Liver (tissue), 9 donors: ENCODE data around the gene RAPGEF2. TPM values are rescaled to one million over a fixed set of nuclear protein-coding genes. Genes with fewer than 3 reads are reported as not detected.
A peak's percentile ranks its signal among the peaks of the same experiment; 100 is the strongest.
"Not testable (repeated sequence)": the region's sequence is repeated elsewhere in the genome, so short reads cannot be mapped to it uniquely, and the experiment has no call there.

Experiments
- DNase-seq: peaks from one replicate; pipeline ENCODE4 v3.0.0-alpha.2; 2017; ENCODE audit warnings: low spot score
- H3K27ac ChIP-seq, 2 donors: one replicate each; pipeline ENCODE4 v1.7.0; 2013; ENCODE audit warnings: inconsistent platforms in 2 of 2, low read length in 2 of 2, control low read depth in 1 of 2, low read depth in 1 of 2, mild to moderate bottlenecking in 1 of 2
- H3K27me3 ChIP-seq, 4 donors: one replicate each; pipeline versions ENCODE4 v1.6.1 to v1.7.0; 2013; ENCODE audit warnings: low read length in 3 of 4, inconsistent platforms in 1 of 4, mild to moderate bottlenecking in 1 of 4, moderate library complexity in 1 of 4; ENCODE audit not compliant: control insufficient read depth in 4 of 4, insufficient read depth in 4 of 4
- H3K36me3 ChIP-seq, 4 donors: one replicate each; pipeline versions ENCODE4 v1.6.1 to v1.7.0; 2013; ENCODE audit warnings: low read length in 3 of 4, mild to moderate bottlenecking in 3 of 4, low read depth in 1 of 4, moderate library complexity in 1 of 4; ENCODE audit not compliant: control insufficient read depth in 4 of 4, insufficient read depth in 3 of 4
- H3K4me1 ChIP-seq, 4 donors: one replicate each; pipeline versions ENCODE4 v1.6.1 to v1.7.0; 2013; ENCODE audit warnings: low read length in 3 of 4, mild to moderate bottlenecking in 3 of 4, moderate library complexity in 1 of 4; ENCODE audit not compliant: control insufficient read depth in 4 of 4, insufficient read depth in 4 of 4
- H3K4me3 ChIP-seq, 3 donors: one replicate each; pipeline versions ENCODE4 v1.6.1 to v1.7.0; 2013; ENCODE audit warnings: low read length in 3 of 3, control low read depth in 1 of 3, low read depth in 1 of 3, mild to moderate bottlenecking in 1 of 3
- H3K9ac ChIP-seq, 2 donors: one replicate each; pipeline ENCODE4 v1.7.0; 2013; ENCODE audit warnings: low read length in 2 of 2, mild to moderate bottlenecking in 2 of 2, moderate library complexity in 2 of 2, control low read depth in 1 of 2, low read depth in 1 of 2
- H3K9me3 ChIP-seq, 4 donors: one replicate each; pipeline versions ENCODE4 v1.6.1 to v1.7.0; 2013; ENCODE audit warnings: low read length in 3 of 4; ENCODE audit not compliant: control insufficient read depth in 4 of 4
- FOXA2 ChIP-seq: IDR thresholded peaks from 2 replicates; pipeline ENCODE4 v1.6.1; 2016; ENCODE audit warnings: antibody characterized with exemption
- HNF4A ChIP-seq, 2 donors: conservative IDR thresholded peaks; 2 replicates each; pipeline ENCODE4 v1.6.1; 2016; ENCODE audit warnings: antibody characterized with exemption in 2 of 2, mild to moderate bottlenecking in 2 of 2
- HNF4G ChIP-seq: IDR thresholded peaks from 2 replicates; pipeline ENCODE4 v1.6.1; 2016; ENCODE audit warnings: antibody characterized with exemption
- JUND ChIP-seq, 2 donors: IDR thresholded peaks; 2 replicates each; pipeline ENCODE4 v1.6.1; 2016; ENCODE audit warnings: antibody characterized with exemption in 2 of 2
- NR2F2 ChIP-seq: IDR thresholded peaks from 2 replicates; pipeline ENCODE4 v1.6.1; 2016; ENCODE audit warnings: antibody characterized with exemption
- RAD21 ChIP-seq, 2 donors: IDR thresholded peaks; 2 replicates each; pipeline ENCODE4 v1.6.1; 2016; ENCODE audit warnings: antibody characterized with exemption in 2 of 2, mild to moderate bottlenecking in 2 of 2
- RXRA ChIP-seq, 2 donors: IDR thresholded peaks; 2 replicates each; pipeline ENCODE4 v1.6.1; 2017 to 2018; ENCODE audit warnings: antibody characterized with exemption in 2 of 2, mild to moderate bottlenecking in 1 of 2
- WGBS: extraction: QIAGEN DNeasy Blood & Tissue Kit; methylation state at CpG from one replicate; pipeline ENCODE4 v1.1.7; 2013; 5-methylcytosine and 5-hydroxymethylcytosine counted together
- polyA plus RNA-seq, 2 donors: library from polyadenylated mRNA; stranded (reverse) in 1 of 2; unstranded in 1 of 2; fragments of 200-250 nt in 1 of 2; fragments of >200 nt in 1 of 2; fragmentation: Nextera tagmentation in 1 of 2; extraction: Ambion mirVana in 1 of 2; gene quantifications; one replicate each; pipeline versions ENCODE4 v1.2.1 to v1.2.3, GENCODE V29; 2013 to 2015
- total RNA-seq, 2 donors: library from RNA; depleted of rRNA; stranded (reverse); fragments of >200 nt; gene quantifications; one replicate each; pipeline ENCODE4 v1.2.3, GENCODE V29; 2014
- TF ChIP-seq, protein P1 (sequence below): IDR thresholded peaks from 2 replicates; pipeline ENCODE4 v1.6.1; 2016; ENCODE audit warnings: antibody characterized with exemption, mild to moderate bottlenecking
- TF ChIP-seq, protein P2 (sequence below): IDR thresholded peaks from 2 replicates; pipeline ENCODE4 v1.6.1; 2016; ENCODE audit warnings: antibody characterized with exemption
- donor health status: healthy.
- donor health status: healthy.
- donor health status: healthy.
- donor health status: healthy.
- donor health status: healthy.

The RAPGEF2 gene
- total and polyA plus RNA-seq, 4 donors = 7.3 to 90.4 (median 32.2) TPM

GRCh38 chr4:159308566-159309340 lies 205.9 kb downstream of the RAPGEF2 start:
- no peak overlapping the region for H3K9ac ChIP-seq
- no peak overlapping the region for H3K27ac ChIP-seq

DNA sequence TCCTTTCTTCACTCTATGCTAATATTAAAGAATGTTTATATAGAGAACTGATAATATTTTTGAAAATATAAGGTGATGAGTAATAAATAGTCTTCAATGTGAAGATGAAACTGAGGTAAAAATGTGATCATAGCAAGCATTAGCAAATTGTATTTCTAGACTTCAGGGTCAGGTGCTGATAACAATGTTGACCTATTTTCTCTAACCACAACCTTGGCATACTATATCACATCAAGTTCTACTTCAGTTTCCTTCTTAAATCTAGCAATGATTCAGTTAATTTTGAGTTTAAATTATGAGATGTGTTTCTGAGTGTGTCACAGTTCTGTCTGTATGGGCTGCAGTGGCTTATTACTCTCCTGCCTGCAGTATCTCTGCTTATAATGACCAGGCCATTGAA lies 209.4 kb downstream of the RAPGEF2 start:
- no peak overlapping the region for H3K27ac ChIP-seq
- H3K4me1 ChIP-seq = peaks cover 0 to 8% (median 5%) of the 10 kb centered on the region in 4 donors
- no peak overlapping the region for H3K4me3 ChIP-seq
- no peaks in the 10 kb centered on the region for H3K27me3 ChIP-seq
- TF ChIP-seq NR2F2 = no peak
- no peak for TF ChIP-seq RAD21 (IDR thresholded peaks at IDR 0.05)
- TF ChIP-seq, protein P1, sequence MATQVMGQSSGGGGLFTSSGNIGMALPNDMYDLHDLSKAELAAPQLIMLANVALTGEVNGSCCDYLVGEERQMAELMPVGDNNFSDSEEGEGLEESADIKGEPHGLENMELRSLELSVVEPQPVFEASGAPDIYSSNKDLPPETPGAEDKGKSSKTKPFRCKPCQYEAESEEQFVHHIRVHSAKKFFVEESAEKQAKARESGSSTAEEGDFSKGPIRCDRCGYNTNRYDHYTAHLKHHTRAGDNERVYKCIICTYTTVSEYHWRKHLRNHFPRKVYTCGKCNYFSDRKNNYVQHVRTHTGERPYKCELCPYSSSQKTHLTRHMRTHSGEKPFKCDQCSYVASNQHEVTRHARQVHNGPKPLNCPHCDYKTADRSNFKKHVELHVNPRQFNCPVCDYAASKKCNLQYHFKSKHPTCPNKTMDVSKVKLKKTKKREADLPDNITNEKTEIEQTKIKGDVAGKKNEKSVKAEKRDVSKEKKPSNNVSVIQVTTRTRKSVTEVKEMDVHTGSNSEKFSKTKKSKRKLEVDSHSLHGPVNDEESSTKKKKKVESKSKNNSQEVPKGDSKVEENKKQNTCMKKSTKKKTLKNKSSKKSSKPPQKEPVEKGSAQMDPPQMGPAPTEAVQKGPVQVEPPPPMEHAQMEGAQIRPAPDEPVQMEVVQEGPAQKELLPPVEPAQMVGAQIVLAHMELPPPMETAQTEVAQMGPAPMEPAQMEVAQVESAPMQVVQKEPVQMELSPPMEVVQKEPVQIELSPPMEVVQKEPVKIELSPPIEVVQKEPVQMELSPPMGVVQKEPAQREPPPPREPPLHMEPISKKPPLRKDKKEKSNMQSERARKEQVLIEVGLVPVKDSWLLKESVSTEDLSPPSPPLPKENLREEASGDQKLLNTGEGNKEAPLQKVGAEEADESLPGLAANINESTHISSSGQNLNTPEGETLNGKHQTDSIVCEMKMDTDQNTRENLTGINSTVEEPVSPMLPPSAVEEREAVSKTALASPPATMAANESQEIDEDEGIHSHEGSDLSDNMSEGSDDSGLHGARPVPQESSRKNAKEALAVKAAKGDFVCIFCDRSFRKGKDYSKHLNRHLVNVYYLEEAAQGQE = no peak
- TF ChIP-seq JUND (IDR thresholded peaks at IDR 0.05) = no peak
- TF ChIP-seq, protein P2, sequence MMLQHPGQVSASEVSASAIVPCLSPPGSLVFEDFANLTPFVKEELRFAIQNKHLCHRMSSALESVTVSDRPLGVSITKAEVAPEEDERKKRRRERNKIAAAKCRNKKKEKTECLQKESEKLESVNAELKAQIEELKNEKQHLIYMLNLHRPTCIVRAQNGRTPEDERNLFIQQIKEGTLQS = no peak
- TF ChIP-seq FOXA2 = no peak
- TF ChIP-seq RXRA (IDR thresholded peaks at IDR 0.05) = no peak
- no peak for TF ChIP-seq HNF4G
- no peak for DNase-seq
- peaks cover 0 to 11% (median 5%) of the 10 kb centered on the region in 4 donors for H3K36me3 ChIP-seq
- H3K9me3 ChIP-seq = no peaks in the 10 kb centered on the region
- H3K9ac ChIP-seq = no peak overlapping the region

More at GRCh38 chr4:159308566-159309340, 205.9 kb downstream of the RAPGEF2 start:
- Histone ChIP-seq H3K36me3 (peaks cover 0 to 4% (median 3%) of the 10 kb centered on the region in 4 donors), H3K27me3 (no peaks in the 10 kb centered on the region), H3K9me3 (no peaks in the 10 kb centered on the region), H3K4me3 (no peak overlapping the region), H3K4me1 (peaks cover 0 to 3% (median 1%) of the 10 kb centered on the region in 4 donors)
- WGBS = 85% methylated on average over 4 of the region's 4 CpGs
- DNase-seq = no peak
- TF ChIP-seq RAD21 (IDR thresholded peaks at IDR 0.05) = no peak
- TF ChIP-seq HNF4A (conservative IDR thresholded peaks at IDR 0.05) = no peak
- no peak for TF ChIP-seq HNF4G

- DNase-seq, H3K9me3 ChIP-seq: not testable (repeated sequence)
- 90% methylated on average over 12 of the region's 12 CpGs for WGBS
Measured at GRCh38 chr4:159315879-159316278, 213.0 kb downstream of the RAPGEF2 start.

More at GRCh38 chr4:159315879-159316278, 213.0 kb downstream of the RAPGEF2 start:
- peak; percentile 38 to 57 for TF ChIP-seq RAD21 (IDR thresholded peaks at IDR 0.05)
- Histone ChIP-seq H3K4me1 (peaks cover 2 to 13% (median 7%) of the 10 kb centered on the region in 4 donors), H3K36me3 (peaks cover 0 to 11% (median 5%) of the 10 kb centered on the region in 4 donors)
- H3K4me3 ChIP-seq, H3K27ac ChIP-seq, H3K27me3 ChIP-seq, H3K9ac ChIP-seq: not testable (repeated sequence)
